Tibial artery (tissue), 4 donors: Measurements from ENCODE around the gene NTM.

ENCODE experiments used
- DNase-seq, 2 donors: peaks; one replicate each; pipeline ENCODE4 v3.0.0-alpha.2; 2019
- H3K27ac ChIP-seq, 2 donors: fragments of 200-600 bp; sonication (generic) in 1 of 2; 1 replicate in 1 of 2; 2 replicates in 1 of 2; pipeline ENCODE4 v1.5.1; 2018 to 2019; ENCODE audit warnings: mild to moderate bottlenecking in 1 of 2
- H3K27me3 ChIP-seq, 2 donors: fragments of 200-600 bp; sonication (generic) in 1 of 2; one replicate each; pipeline versions ENCODE4 v1.5.1 to v1.6.0; 2016 to 2019
- H3K36me3 ChIP-seq, 3 donors: fragments of 200-600 bp; sonication (generic) in 2 of 3; one replicate each; pipeline ENCODE4 v1.5.1; 2016 to 2019; ENCODE audit warnings: mild to moderate bottlenecking in 2 of 3
- H3K4me1 ChIP-seq, 4 donors: fragments of 200-600 bp; sonication (generic) in 2 of 4; 1 replicate in 3 of 4; 2 replicates in 1 of 4; pipeline ENCODE4 v1.5.1; 2016 to 2019
- H3K4me3 ChIP-seq, 2 donors: fragments of 200-600 bp; sonication (generic) in 1 of 2; 1 replicate in 1 of 2; 2 replicates in 1 of 2; pipeline ENCODE4 v1.5.1; 2018 to 2019; ENCODE audit warnings: mild to moderate bottlenecking in 2 of 2
- H3K9me3 ChIP-seq, 3 donors: fragments of 200-600 bp; sonication (generic) in 1 of 3; one replicate each; pipeline ENCODE4 v1.5.1; 2016 to 2019
- intact Hi-C: fragments of 100-400 bp; cut with DNase I; formaldehyde crosslinking; loops from one replicate; pipeline ENCODE4 v1.15.0; 2023; ENCODE audit warnings: low total_unique reads
- TF ChIP-seq, protein P1 (sequence below), 2 experiments: fragments of 200-600 bp in 1 of 2; fragments of 450-650 bp in 1 of 2; IDR thresholded peaks; one replicate each; pipeline ENCODE4 v1.5.1; 2017 to 2019; ENCODE audit warnings: antibody characterized with exemption in 2 of 2, mild to moderate bottlenecking in 1 of 2, moderate library complexity in 1 of 2

NTM gene

DNA sequence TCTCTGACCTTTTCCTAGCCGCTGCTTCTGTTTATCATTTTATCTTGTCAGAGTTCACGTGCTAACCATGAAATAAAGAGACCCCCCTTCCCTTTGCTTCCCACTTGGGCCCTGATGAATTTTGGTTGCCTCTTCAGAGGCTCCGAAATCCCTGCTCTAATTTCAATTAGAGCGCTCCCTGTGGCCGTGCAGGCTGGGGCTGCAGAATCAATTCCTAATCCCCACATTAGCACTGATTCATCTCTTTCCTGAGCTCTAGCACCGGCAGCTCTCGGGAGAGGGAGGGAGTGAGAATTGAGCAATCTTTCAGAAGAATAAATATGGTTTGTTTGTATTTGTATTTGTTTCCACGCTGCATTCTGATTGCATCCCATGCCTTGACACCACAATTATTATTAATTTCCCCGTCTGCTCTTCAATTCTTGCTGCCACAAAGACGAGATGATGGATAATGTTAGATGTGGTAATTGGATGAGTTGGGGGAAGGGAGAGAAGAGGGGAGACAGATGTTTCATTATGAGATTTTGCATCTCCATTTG is 76.9 kb downstream of the NTM start:
- H3K27ac ChIP-seq = no peak overlapping the region
- H3K4me1 ChIP-seq = no peaks in the 10 kb centered on the region
- intact Hi-C loops = no loop called here
- TF ChIP-seq, protein P1, sequence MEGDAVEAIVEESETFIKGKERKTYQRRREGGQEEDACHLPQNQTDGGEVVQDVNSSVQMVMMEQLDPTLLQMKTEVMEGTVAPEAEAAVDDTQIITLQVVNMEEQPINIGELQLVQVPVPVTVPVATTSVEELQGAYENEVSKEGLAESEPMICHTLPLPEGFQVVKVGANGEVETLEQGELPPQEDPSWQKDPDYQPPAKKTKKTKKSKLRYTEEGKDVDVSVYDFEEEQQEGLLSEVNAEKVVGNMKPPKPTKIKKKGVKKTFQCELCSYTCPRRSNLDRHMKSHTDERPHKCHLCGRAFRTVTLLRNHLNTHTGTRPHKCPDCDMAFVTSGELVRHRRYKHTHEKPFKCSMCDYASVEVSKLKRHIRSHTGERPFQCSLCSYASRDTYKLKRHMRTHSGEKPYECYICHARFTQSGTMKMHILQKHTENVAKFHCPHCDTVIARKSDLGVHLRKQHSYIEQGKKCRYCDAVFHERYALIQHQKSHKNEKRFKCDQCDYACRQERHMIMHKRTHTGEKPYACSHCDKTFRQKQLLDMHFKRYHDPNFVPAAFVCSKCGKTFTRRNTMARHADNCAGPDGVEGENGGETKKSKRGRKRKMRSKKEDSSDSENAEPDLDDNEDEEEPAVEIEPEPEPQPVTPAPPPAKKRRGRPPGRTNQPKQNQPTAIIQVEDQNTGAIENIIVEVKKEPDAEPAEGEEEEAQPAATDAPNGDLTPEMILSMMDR (IDR thresholded peaks at IDR 0.05) = no peak
- no peaks in the 10 kb centered on the region for H3K9me3 ChIP-seq
- H3K27me3 ChIP-seq = no peaks in the 10 kb centered on the region
- no peak for DNase-seq
- H3K36me3 ChIP-seq = no peaks in the 10 kb centered on the region
- H3K4me3 ChIP-seq = no peak overlapping the region

DNA sequence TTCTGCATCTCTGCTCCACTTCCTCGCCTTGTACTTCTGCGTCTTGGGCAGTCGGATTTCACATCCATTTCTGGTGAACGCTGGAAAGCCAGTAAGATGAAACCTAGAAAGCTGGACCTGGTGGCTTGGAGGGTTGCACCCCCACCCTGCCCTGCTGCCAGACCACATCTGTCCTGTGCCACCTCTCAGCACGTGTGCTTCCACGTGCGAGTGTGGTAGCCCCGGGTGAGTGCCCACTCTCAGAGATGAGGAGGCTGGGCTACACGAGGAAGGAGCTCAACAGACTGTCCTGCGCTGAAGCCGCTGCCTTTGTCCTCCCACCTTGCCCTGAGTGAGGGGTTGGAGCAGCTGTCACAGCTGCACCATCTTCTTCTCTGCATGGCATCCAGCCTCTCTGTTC is 77.5 kb downstream of the NTM start:
- no peaks in the 10 kb centered on the region for H3K4me1 ChIP-seq
- H3K27ac ChIP-seq = no peak overlapping the region
- no peaks in the 10 kb centered on the region for H3K27me3 ChIP-seq
- intact Hi-C loops = no loop called here
- H3K4me3 ChIP-seq = no peak overlapping the region
- H3K9me3 ChIP-seq = no peaks in the 10 kb centered on the region
- no peaks in the 10 kb centered on the region for H3K36me3 ChIP-seq
- TF ChIP-seq, protein P1 (IDR thresholded peaks at IDR 0.05) = no peak
- no peak for DNase-seq

DNA sequence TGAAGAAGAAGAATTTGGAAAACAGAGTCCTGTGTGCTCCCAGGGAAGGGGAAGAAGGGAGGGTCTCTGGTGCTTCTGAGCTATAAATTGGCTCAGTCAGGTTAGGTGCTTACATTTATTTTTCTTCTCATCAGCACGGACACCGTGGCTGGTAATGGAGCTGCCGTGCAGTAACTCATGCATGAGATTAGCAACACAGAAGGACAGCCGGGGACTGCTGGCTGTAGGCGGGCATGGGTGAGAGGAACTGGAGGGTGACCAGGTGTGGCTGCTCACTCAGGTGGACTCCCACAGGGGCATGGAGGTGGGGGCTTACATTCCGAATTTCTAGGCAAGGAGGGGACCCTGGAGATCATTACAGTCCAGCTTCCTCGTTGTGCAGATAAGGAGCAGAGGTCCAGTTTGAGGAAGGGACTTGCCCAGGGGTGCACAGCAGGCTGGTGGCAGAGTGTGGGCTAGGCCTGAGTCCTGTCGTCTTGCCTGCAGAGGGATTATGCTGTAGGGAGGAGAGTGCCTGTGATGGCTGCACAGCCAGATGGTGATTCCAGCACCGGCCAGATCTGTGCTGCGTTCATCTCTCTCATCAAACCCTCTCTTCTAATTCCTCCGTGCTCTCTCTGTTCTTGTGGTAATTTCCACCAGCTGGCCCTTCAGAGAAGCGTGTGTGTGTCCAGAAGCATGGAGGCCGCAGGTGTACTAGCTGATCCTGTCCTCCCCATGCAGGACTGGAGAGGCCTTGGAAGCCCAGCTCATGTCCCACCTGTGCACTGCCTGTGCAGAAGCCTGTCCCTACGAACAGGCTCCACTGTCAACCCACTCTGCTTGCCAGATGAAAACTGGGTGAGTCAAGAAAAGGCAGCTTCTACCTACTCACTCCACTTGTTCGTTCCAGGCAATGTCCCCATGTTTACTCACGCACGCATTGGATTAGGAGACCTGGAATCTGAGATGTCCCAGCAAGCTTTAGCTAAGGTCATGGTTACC is 78.9 kb downstream of the NTM start:
- intact Hi-C loops = no loop called here
- Histone ChIP-seq H3K9me3 (no peaks in the 10 kb centered on the region), H3K27me3 (no peaks in the 10 kb centered on the region), H3K4me1 (no peaks in the 10 kb centered on the region), H3K36me3 (no peaks in the 10 kb centered on the region), H3K27ac (no peak overlapping the region), H3K4me3 (no peak overlapping the region)
- TF ChIP-seq, protein P1 (IDR thresholded peaks at IDR 0.05) = no peak
- DNase-seq = no peak

DNA sequence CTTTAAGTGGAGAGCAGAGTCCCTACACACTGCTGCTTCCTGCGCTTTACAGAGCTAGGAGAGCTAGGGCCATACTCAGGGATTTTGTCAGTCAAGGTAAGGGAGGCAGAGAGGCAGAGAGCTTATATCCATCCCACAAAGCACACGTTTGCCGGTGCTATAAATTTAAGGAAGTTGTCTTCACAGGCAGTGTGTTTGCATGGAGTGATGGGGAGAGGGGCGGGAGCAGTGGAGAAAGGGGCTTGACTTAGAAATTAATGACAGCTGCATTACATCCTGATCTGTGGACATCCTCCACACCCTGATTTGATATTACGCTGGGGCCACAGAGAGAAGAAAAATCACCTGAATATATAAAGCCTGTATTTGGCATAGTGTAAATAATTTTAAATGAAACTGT is 84.1 kb downstream of the NTM start:
- no peak overlapping the region for H3K4me3 ChIP-seq
- intact Hi-C loops = no loop called here
- H3K36me3 ChIP-seq = no peaks in the 10 kb centered on the region
- H3K27me3 ChIP-seq = no peaks in the 10 kb centered on the region
- DNase-seq = no peak
- no peaks in the 10 kb centered on the region for H3K4me1 ChIP-seq
- H3K9me3 ChIP-seq = no peaks in the 10 kb centered on the region
- TF ChIP-seq, protein P1 (IDR thresholded peaks at IDR 0.05) = no peak
- no peak overlapping the region for H3K27ac ChIP-seq

DNA sequence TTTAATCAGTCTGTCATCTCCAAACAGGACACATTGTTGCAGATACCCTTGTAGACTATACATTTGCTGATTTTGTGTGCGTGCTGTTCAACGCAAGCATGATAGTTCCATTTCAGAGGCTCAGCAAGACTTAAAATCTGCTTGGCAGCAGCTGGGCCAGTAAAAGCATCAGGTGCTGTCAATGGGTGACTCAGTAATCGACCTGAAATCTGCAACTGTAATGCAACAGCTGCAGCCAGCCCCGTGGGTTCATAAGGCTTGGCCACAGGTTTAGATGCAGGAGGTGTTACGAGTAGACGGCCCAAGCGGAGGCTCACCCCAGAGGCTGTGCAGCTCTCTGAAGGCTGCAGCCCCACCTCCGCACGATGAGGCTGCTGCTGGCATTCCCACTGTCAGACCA is 84.6 kb downstream of the NTM start:
- TF ChIP-seq, protein P1 (IDR thresholded peaks at IDR 0.05) = no peak
- intact Hi-C loops = no loop called here

More for the DNA sequence above, 84.6 kb downstream of the NTM start:
- no peaks in the 10 kb centered on the region for H3K36me3 ChIP-seq
- no peaks in the 10 kb centered on the region for H3K27me3 ChIP-seq
- no peak for DNase-seq
- H3K9me3 ChIP-seq = no peaks in the 10 kb centered on the region
- no peak overlapping the region for H3K27ac ChIP-seq
- no peak overlapping the region for H3K4me3 ChIP-seq
- H3K4me1 ChIP-seq = no peaks in the 10 kb centered on the region
